ENCODE data around the gene BUB1.

The BUB1 gene

GRCh38 chr2:110677530-110678456, at the start of gene BUB1:
Gene BUB1 (minus strand): TSS chr2:110678063. CDS start chr2:110677995, 68 bp downstream.
- H3K4me3 ChIP-seq, result peak within 1 kb of the TSS; percentile 89
- peak; percentile 95 to 98 for DNase-seq (ENCODE audit: low spot score in 2 of 2)
- peaks cover 19% of the 10 kb centered on the region for H3K4me1 ChIP-seq
- in situ Hi-C loops (cut with MboI; ENCODE audit: low sequenced_read_pairs), result loop anchor here (10.0 kb wide), 1 partner anchor 67 kb away; no protein-coding TSS in a partner anchor
- H3K9me3 ChIP-seq, result no peaks in the 10 kb centered on the region
- H3K36me3 ChIP-seq (replicated peaks), result peaks cover 22% of the 10 kb centered on the region
- H3K27me3 ChIP-seq (ENCODE audit: low read depth), result no peaks in the 10 kb centered on the region

- H3K4me1 ChIP-seq, result peaks cover 12% of the 10 kb centered on the region
- no peaks in the 10 kb centered on the region for H3K36me3 ChIP-seq (replicated peaks)
- no peaks in the 10 kb centered on the region for H3K9me3 ChIP-seq
- no peak overlapping the region for H3K4me3 ChIP-seq
- DNase-seq (ENCODE audit: low spot score in 2 of 2), result no peak
- no peaks in the 10 kb centered on the region for H3K27me3 ChIP-seq (ENCODE audit: low read depth)
- in situ Hi-C loops (cut with MboI; ENCODE audit: low sequenced_read_pairs), result no loop called here
Observed at GRCh38 chr2:110726285-110726684, 48.4 kb upstream of the BUB1 start.

GRCh38 chr2:110725859-110726258, 48.0 kb upstream of the BUB1 start:
- no peaks in the 10 kb centered on the region for H3K9me3 ChIP-seq
- no peaks in the 10 kb centered on the region for H3K27me3 ChIP-seq (ENCODE audit: low read depth)
- H3K36me3 ChIP-seq (replicated peaks), result no peaks in the 10 kb centered on the region
- in situ Hi-C loops (cut with MboI; ENCODE audit: low sequenced_read_pairs), result no loop called here
- H3K4me3 ChIP-seq, result no peak overlapping the region
- peaks cover 12% of the 10 kb centered on the region for H3K4me1 ChIP-seq
- no peak for DNase-seq (ENCODE audit: low spot score in 2 of 2)

- H3K4me3 ChIP-seq, result no peak overlapping the region
- H3K27me3 ChIP-seq (ENCODE audit: low read depth), result no peaks in the 10 kb centered on the region
- peaks cover 12% of the 10 kb centered on the region for H3K4me1 ChIP-seq
- no peak for DNase-seq (ENCODE audit: low spot score in 2 of 2)
- in situ Hi-C loops (cut with MboI; ENCODE audit: low sequenced_read_pairs), result no loop called here
- no peaks in the 10 kb centered on the region for H3K36me3 ChIP-seq (replicated peaks)
- H3K9me3 ChIP-seq, result no peaks in the 10 kb centered on the region
Observed at GRCh38 chr2:110725370-110725769, 47.5 kb upstream of the BUB1 start.

GRCh38 chr2:110724820-110725219, 47.0 kb upstream of the BUB1 start:
- in situ Hi-C loops (cut with MboI; ENCODE audit: low sequenced_read_pairs), result no loop called here
- H3K27me3 ChIP-seq (ENCODE audit: low read depth), result no peaks in the 10 kb centered on the region
- no peak for DNase-seq (ENCODE audit: low spot score in 2 of 2)
- H3K36me3 ChIP-seq (replicated peaks), result no peaks in the 10 kb centered on the region
- H3K4me3 ChIP-seq, result no peak overlapping the region
- peaks cover 12% of the 10 kb centered on the region for H3K4me1 ChIP-seq
- no peaks in the 10 kb centered on the region for H3K9me3 ChIP-seq

GRCh38 chr2:110720547-110720946, 42.7 kb upstream of the BUB1 start:
- Histone ChIP-seq H3K36me3 (replicated peaks) (no peaks in the 10 kb centered on the region), H3K27me3 (ENCODE audit: low read depth) (no peaks in the 10 kb centered on the region), H3K9me3 (no peaks in the 10 kb centered on the region), H3K4me1 (no peaks in the 10 kb centered on the region), H3K4me3 (no peak overlapping the region)
- in situ Hi-C loops (cut with MboI; ENCODE audit: low sequenced_read_pairs), result no loop called here
- no peak for DNase-seq (ENCODE audit: low spot score in 2 of 2)

- no peak for DNase-seq (ENCODE audit: low spot score in 2 of 2)
- no peaks in the 10 kb centered on the region for H3K36me3 ChIP-seq (replicated peaks)
- in situ Hi-C loops (cut with MboI; ENCODE audit: low sequenced_read_pairs), result no loop called here
- H3K27me3 ChIP-seq (ENCODE audit: low read depth), result no peaks in the 10 kb centered on the region
- no peak overlapping the region for H3K4me3 ChIP-seq
- no peaks in the 10 kb centered on the region for H3K9me3 ChIP-seq
- H3K4me1 ChIP-seq, result no peaks in the 10 kb centered on the region
Observed at GRCh38 chr2:110718990-110719389, 41.1 kb upstream of the BUB1 start.

- Histone ChIP-seq H3K27me3 (ENCODE audit: low read depth) (no peaks in the 10 kb centered on the region), H3K4me1 (no peaks in the 10 kb centered on the region), H3K4me3 (no peak overlapping the region), H3K9me3 (no peaks in the 10 kb centered on the region), H3K36me3 (replicated peaks) (no peaks in the 10 kb centered on the region)
- in situ Hi-C loops (cut with MboI; ENCODE audit: low sequenced_read_pairs), result no loop called here
- DNase-seq (ENCODE audit: low spot score in 2 of 2), result no peak
Observed at GRCh38 chr2:110718382-110718781, 40.5 kb upstream of the BUB1 start.

GRCh38 chr2:110717734-110718133, 39.9 kb upstream of the BUB1 start:
- no peaks in the 10 kb centered on the region for H3K4me1 ChIP-seq
- no peak for DNase-seq (ENCODE audit: low spot score in 2 of 2)
- no peaks in the 10 kb centered on the region for H3K27me3 ChIP-seq (ENCODE audit: low read depth)
- in situ Hi-C loops (cut with MboI; ENCODE audit: low sequenced_read_pairs), result no loop called here
- H3K4me3 ChIP-seq, result no peak overlapping the region
- H3K9me3 ChIP-seq, result no peaks in the 10 kb centered on the region
- no peaks in the 10 kb centered on the region for H3K36me3 ChIP-seq (replicated peaks)

- H3K4me3 ChIP-seq, result no peak overlapping the region
- H3K4me1 ChIP-seq, result no peaks in the 10 kb centered on the region
- no peaks in the 10 kb centered on the region for H3K9me3 ChIP-seq
- no peaks in the 10 kb centered on the region for H3K27me3 ChIP-seq (ENCODE audit: low read depth)
- in situ Hi-C loops (cut with MboI; ENCODE audit: low sequenced_read_pairs), result no loop called here
- no peaks in the 10 kb centered on the region for H3K36me3 ChIP-seq (replicated peaks)
- DNase-seq (ENCODE audit: low spot score in 2 of 2), result no peak
Observed at GRCh38 chr2:110716959-110717645, 39.2 kb upstream of the BUB1 start.

GRCh38 chr2:110714452-110715224, 36.8 kb upstream of the BUB1 start:
- Histone ChIP-seq H3K36me3 (replicated peaks) (no peaks in the 10 kb centered on the region), H3K4me1 (no peaks in the 10 kb centered on the region), H3K9me3 (no peaks in the 10 kb centered on the region), H3K27me3 (ENCODE audit: low read depth) (peaks cover 4% of the 10 kb centered on the region; the same call in 1 of the 2 replicates), H3K4me3 (no peak overlapping the region)
- DNase-seq (ENCODE audit: low spot score in 2 of 2), result no peak
- in situ Hi-C loops (cut with MboI; ENCODE audit: low sequenced_read_pairs), result no loop called here

GRCh38 chr2:110713513-110714362, 35.9 kb upstream of the BUB1 start:
- no peak for DNase-seq (ENCODE audit: low spot score in 2 of 2)
- no peak overlapping the region for H3K4me3 ChIP-seq
- H3K36me3 ChIP-seq (replicated peaks), result no peaks in the 10 kb centered on the region
- no peaks in the 10 kb centered on the region for H3K9me3 ChIP-seq
- H3K27me3 ChIP-seq (ENCODE audit: low read depth), result peaks cover 4% of the 10 kb centered on the region; the same call in 1 of the 2 replicates
- in situ Hi-C loops (cut with MboI; ENCODE audit: low sequenced_read_pairs), result no loop called here
- H3K4me1 ChIP-seq, result no peaks in the 10 kb centered on the region

- Histone ChIP-seq H3K27me3 (ENCODE audit: low read depth) (peaks cover 4% of the 10 kb centered on the region; the same call in 1 of the 2 replicates), H3K4me1 (no peaks in the 10 kb centered on the region), H3K9me3 (no peaks in the 10 kb centered on the region), H3K4me3 (no peak overlapping the region), H3K36me3 (replicated peaks) (no peaks in the 10 kb centered on the region)
- no peak for DNase-seq (ENCODE audit: low spot score in 2 of 2)
- in situ Hi-C loops (cut with MboI; ENCODE audit: low sequenced_read_pairs), result no loop called here
Observed at GRCh38 chr2:110712737-110713136, 34.9 kb upstream of the BUB1 start.
